WTC11 (cell line): ENCODE measurements around the gene NACC2.

Experiments used
- ATF1 ChIP-seq: sonication (generic); formaldehyde crosslinking; IDR thresholded peaks from 2 replicates; pipeline ENCODE4 v1.8.1; 2023; ENCODE audit warnings: mild to moderate bottlenecking, moderate library complexity, missing genetic modification reagents
- CTCF ChIP-seq: fragments of 200-600 bp; IDR thresholded peaks from 2 replicates; pipeline ENCODE4 v1.8.0; 2022; ENCODE audit warnings: antibody characterized with exemption
- ELF4 ChIP-seq: sonication (generic); formaldehyde crosslinking; IDR thresholded peaks from 2 replicates; pipeline ENCODE4 v1.8.1; 2022; ENCODE audit warnings: low read depth, mild to moderate bottlenecking, moderate library complexity, missing genetic modification reagents
- FOXJ3 ChIP-seq: sonication (generic); formaldehyde crosslinking; IDR thresholded peaks from 2 replicates; pipeline ENCODE4 v1.9.0; 2021; ENCODE audit warnings: missing genetic modification reagents, mild to moderate bottlenecking, borderline replicate concordance
- FOXK1 ChIP-seq: sonication (generic); formaldehyde crosslinking; IDR thresholded peaks from 2 replicates; pipeline ENCODE4 v1.8.0; 2022; ENCODE audit warnings: mild to moderate bottlenecking, moderate library complexity, missing genetic modification reagents
- FOXP4 ChIP-seq: sonication (generic); formaldehyde crosslinking; IDR thresholded peaks from 2 replicates; pipeline ENCODE4 v1.8.0; 2022; ENCODE audit warnings: mild to moderate bottlenecking, missing genetic modification reagents
- JUN ChIP-seq: sonication (generic); formaldehyde crosslinking; IDR thresholded peaks from 2 replicates; pipeline ENCODE4 v1.8.0; 2023; ENCODE audit warnings: mild to moderate bottlenecking, missing genetic modification reagents
- MYBL2 ChIP-seq: sonication (generic); formaldehyde crosslinking; IDR thresholded peaks from 2 replicates; pipeline ENCODE4 v1.8.1; 2023; ENCODE audit warnings: mild to moderate bottlenecking, moderate library complexity, missing genetic modification reagents
- NFE2L1 ChIP-seq: sonication (generic); formaldehyde crosslinking; IDR thresholded peaks from 2 replicates; pipeline ENCODE4 v1.8.1; 2023; ENCODE audit warnings: missing genetic modification reagents
- NFYB ChIP-seq: sonication (generic); formaldehyde crosslinking; conservative IDR thresholded peaks from 2 replicates; pipeline ENCODE4 v1.8.0; 2022; ENCODE audit warnings: low read depth, missing genetic modification reagents
- SMAD4 ChIP-seq: sonication (generic); formaldehyde crosslinking; IDR thresholded peaks from 2 replicates; pipeline ENCODE4 v1.8.0; 2022; ENCODE audit warnings: mild to moderate bottlenecking, missing genetic modification reagents
- TEAD4 ChIP-seq: sonication (generic); formaldehyde crosslinking; IDR thresholded peaks from 2 replicates; pipeline ENCODE4 v1.8.0; 2022; ENCODE audit warnings: mild to moderate bottlenecking, missing genetic modification reagents
- ZBTB43 ChIP-seq: sonication (generic); formaldehyde crosslinking; IDR thresholded peaks from 2 replicates; pipeline ENCODE4 v1.8.1; 2023; ENCODE audit warnings: mild to moderate bottlenecking, missing genetic modification reagents
- ZNF219 ChIP-seq: sonication (generic); formaldehyde crosslinking; IDR thresholded peaks from 2 replicates; pipeline ENCODE4 v1.8.0; 2023; ENCODE audit warnings: missing genetic modification reagents, mild to moderate bottlenecking, borderline replicate concordance

GRCh38 chr9:136062657-136063439 lies 32.2 kb downstream of the NACC2 start:
- TF ChIP-seq NFE2L1 (no peak), ZNF219 (CRISPR knock-in tag) (no peak), CTCF (no peak), FOXJ3 (CRISPR knock-in tag) (no peak), NFYB (no peak), FOXP4 (CRISPR knock-in tag) (no peak), MYBL2 (CRISPR knock-in tag) (no peak), ZBTB43 (CRISPR knock-in tag) (no peak), FOXK1 (CRISPR knock-in tag) (no peak), SMAD4 (CRISPR knock-in tag) (no peak), ELF4 (CRISPR knock-in tag) (no peak), JUN (CRISPR knock-in tag) (no peak), ATF1 (CRISPR knock-in tag) (no peak), TEAD4 (CRISPR knock-in tag) (no peak)
